Measurements from ENCODE around the gene SNU13. TPM values are rescaled to one million over a fixed set of nuclear protein-coding genes. Genes with fewer than 3 reads are reported as not detected.

SNU13 gene
- total RNA-seq, 2 experiments from 2014 or later, result 185 to 200 TPM

Other genes starting within 250 kb of the SNU13 start
- 10 to 100 TPM; 33.2 to 33.6 TPM for gene TOB2, start 242.1 kb downstream of the SNU13 start, total RNA-seq
- 10 to 100 TPM; 58.8 to 62.1 TPM for gene PHF5A, start 220.2 kb downstream of the SNU13 start, total RNA-seq
- 10 to 100 TPM; 91.8 to 97.1 TPM for gene ACO2, start 219.8 kb downstream of the SNU13 start, total RNA-seq
- 10 to 100 TPM; 31.3 to 31.9 TPM for gene POLR3H, start 144.4 kb downstream of the SNU13 start, total RNA-seq
- gene CSDC2, start 127.9 kb downstream of the SNU13 start, total RNA-seq, result not detected
- 10 to 100 TPM; 37.5 to 38.2 TPM for gene PMM1, start 99.0 kb downstream of the SNU13 start, total RNA-seq
- gene DESI1, start 67.8 kb downstream of the SNU13 start, total RNA-seq, result 10 to 100 TPM; 33.0 to 35.2 TPM
- gene XRCC6, start 67.6 kb downstream of the SNU13 start, total RNA-seq, result 100 to 1,000 TPM; 302 to 308 TPM
- gene MEI1, start 10.6 kb upstream of the SNU13 start, total RNA-seq, result 10 to 100 TPM; 48.1 to 48.4 TPM
- gene CCDC134, start 111.8 kb upstream of the SNU13 start, total RNA-seq, result 10 to 100 TPM; 20.3 to 20.9 TPM
- 10 to 100 TPM; 93.0 to 93.7 TPM for gene SREBF2, start 144.2 kb upstream of the SNU13 start, total RNA-seq
- gene SHISA8, start 226.2 kb upstream of the SNU13 start, total RNA-seq, result not detected
- 1 to 10 TPM; 1.2 to 1.6 TPM for gene TNFRSF13C, start 237.9 kb upstream of the SNU13 start, total RNA-seq

All from activated CD8-positive, alpha-beta T cell treated with anti-CD3 and anti-CD28 coated beads, Interleukin-2, amount 10 ng/mL, durations not matched to agents 7 days and 5 days (primary cell).